ENCODE data around the gene PRR13. TPM values are rescaled to one million over a fixed set of nuclear protein-coding genes. Genes with fewer than 3 reads are reported as not detected.
A peak's percentile ranks its signal among the peaks of the same experiment; 100 is the strongest.
"Not testable (repeated sequence)": the region's sequence is repeated elsewhere in the genome, so short reads cannot be mapped to it uniquely, and the experiment has no call there.

PRR13 gene
- total RNA-seq, 1 donor from 2014 or later, result 132 TPM

- DNase-seq (ENCODE audit: low read depth), result no peak
- no peak overlapping the region for H3K4me3 ChIP-seq (ENCODE audit: low read depth, low read length)
- TF ChIP-seq CTCF (conservative IDR thresholded peaks at IDR 0.05; ENCODE audit: low read depth, low read length), result no peak
Observed at GRCh38 chr12:53428741-53429140, 12.8 kb upstream of the PRR13 start.

DNA sequence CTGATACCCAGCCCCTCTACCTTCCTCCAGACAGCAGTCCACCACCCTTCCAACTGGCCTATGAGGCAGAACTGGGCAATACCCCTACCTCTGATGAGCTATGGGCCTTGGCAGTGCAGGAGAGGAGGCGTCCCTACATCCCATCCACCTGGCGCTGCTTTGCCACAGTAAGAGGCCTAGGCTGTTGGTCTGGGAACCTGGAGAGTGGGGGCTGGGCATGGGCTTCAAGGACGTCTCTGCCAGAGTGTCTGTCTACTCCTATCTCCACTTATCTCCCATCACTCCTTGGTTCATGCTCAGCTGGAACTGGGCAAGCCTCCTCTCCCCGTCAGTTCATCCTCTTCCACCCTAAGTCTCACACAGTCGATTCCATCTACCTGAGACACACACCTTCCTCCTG lies 11.4 kb upstream of the PRR13 start:
- no peak overlapping the region for H3K4me3 ChIP-seq (ENCODE audit: low read depth, low read length)

GRCh38 chr12:53431187-53431586 lies 10.3 kb upstream of the PRR13 start:
- TF ChIP-seq CTCF (conservative IDR thresholded peaks at IDR 0.05; ENCODE audit: low read depth, low read length), result no peak
- no peak for DNase-seq (ENCODE audit: low read depth)
- no peak overlapping the region for H3K4me3 ChIP-seq (ENCODE audit: low read depth, low read length)

More for the DNA sequence above, 11.4 kb upstream of the PRR13 start:
- no peak for TF ChIP-seq CTCF (conservative IDR thresholded peaks at IDR 0.05; ENCODE audit: low read depth, low read length)
- DNase-seq (ENCODE audit: low read depth), result no peak

GRCh38 chr12:53435326-53435725 lies 6.2 kb upstream of the PRR13 start:
- DNase-seq (ENCODE audit: low read depth); H3K4me3 ChIP-seq (ENCODE audit: low read depth, low read length): not testable (repeated sequence)

DNA sequence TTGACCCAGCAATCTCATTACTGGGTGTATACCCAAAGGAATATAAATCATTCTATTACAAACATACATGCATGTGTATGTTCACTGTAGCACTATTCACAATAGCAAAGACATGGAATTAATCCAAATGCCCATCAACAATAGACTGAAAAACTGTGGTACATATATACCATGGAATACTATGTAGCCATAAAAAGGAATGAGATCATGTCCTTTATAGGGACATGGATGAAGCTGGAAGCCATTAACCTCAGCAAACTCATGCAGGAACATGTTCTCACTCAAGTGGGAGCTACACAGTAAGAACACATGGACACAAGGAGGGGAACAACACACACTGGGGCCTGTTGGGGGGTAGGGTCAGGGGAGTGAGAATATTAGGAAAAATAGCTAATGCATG lies 2.0 kb upstream of the PRR13 start:
- DNase-seq (ENCODE audit: low read depth); H3K4me3 ChIP-seq (ENCODE audit: low read depth, low read length): not testable (repeated sequence)

- peak overlapping the region; percentile 97 for H3K4me3 ChIP-seq (ENCODE audit: low read depth, low read length)
- no peak for DNase-seq (ENCODE audit: low read depth)
- no peak for TF ChIP-seq CTCF (conservative IDR thresholded peaks at IDR 0.05; ENCODE audit: low read depth, low read length)
Observed at GRCh38 chr12:53443955-53444354, 2.4 kb downstream of the PRR13 start.

GRCh38 chr12:53444593-53445325 lies 3.2 kb downstream of the PRR13 start:
- DNase-seq (ENCODE audit: low read depth), result not testable (repeated sequence)
- H3K4me3 ChIP-seq (ENCODE audit: low read depth, low read length), result peak overlapping the region; percentile 24

DNA sequence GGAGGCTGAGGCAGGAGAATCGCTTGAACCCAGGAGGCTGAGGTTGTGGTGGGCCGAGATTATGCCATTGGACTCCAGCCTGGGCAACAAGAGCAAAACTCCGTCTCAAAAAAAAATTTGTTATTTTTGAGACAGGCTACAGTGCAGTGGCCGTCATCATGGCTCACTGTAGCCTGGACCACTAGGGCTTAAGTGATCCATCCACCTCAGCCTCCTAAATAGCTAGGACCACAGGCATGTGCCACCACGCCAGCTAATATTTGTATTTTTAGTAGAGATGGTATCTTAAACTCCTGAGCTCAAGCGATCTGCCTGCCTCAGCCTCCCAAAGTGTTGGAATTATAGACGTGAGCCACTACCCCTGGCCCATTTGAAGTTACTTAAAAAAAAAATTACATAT lies 9.4 kb downstream of the PRR13 start:
- DNase-seq (ENCODE audit: low read depth), result no peak
- no peak for TF ChIP-seq CTCF (conservative IDR thresholded peaks at IDR 0.05; ENCODE audit: low read depth, low read length)
- no peak overlapping the region for H3K4me3 ChIP-seq (ENCODE audit: low read depth, low read length)
